GM18505 (cell line): ENCODE data around the gene RS1.

Experiments
- ATAC-seq: cut with Tn5 transposase; IDR thresholded peaks from one replicate; pipeline ENCODE4 v1.9.1; 2021; ENCODE audit not compliant: unreplicated experiment
- POLR2A ChIP-seq: IDR thresholded peaks from 4 replicates; pipeline ENCODE4 v1.6.1; 2011; ENCODE audit warnings: borderline replicate concordance; ENCODE audit not compliant: insufficient read depth, insufficient read length; ENCODE audit errors: extremely low read depth

RS1 gene

DNA sequence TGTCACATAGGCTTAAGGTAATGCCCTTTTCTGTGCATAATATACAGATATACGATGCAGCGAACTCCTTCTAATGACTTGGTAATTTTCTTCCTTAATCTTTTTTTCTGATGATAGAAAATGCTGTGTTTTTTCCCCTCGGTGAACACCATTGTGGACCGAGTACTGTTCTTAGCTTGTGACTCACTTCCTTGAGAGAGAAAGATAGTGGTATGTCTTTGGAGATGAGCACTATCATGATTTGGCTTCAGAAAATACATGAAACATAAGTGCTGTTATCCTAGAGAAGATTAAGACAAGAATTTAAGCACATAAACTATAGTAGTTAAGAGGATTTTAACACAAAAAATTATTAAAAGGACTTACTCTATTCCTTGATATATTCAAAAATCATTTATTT lies 63.9 kb downstream of the RS1 start:
- no peak for ATAC-seq
- no peak for TF ChIP-seq POLR2A

- ATAC-seq: no peak
- TF ChIP-seq POLR2A: no peak
Observed at GRCh38 chrX:18598413-18598812, 73.5 kb downstream of the RS1 start.

- ATAC-seq: no peak
- TF ChIP-seq POLR2A: no peak
Observed at GRCh38 chrX:18596096-18596495, 75.8 kb downstream of the RS1 start.

DNA sequence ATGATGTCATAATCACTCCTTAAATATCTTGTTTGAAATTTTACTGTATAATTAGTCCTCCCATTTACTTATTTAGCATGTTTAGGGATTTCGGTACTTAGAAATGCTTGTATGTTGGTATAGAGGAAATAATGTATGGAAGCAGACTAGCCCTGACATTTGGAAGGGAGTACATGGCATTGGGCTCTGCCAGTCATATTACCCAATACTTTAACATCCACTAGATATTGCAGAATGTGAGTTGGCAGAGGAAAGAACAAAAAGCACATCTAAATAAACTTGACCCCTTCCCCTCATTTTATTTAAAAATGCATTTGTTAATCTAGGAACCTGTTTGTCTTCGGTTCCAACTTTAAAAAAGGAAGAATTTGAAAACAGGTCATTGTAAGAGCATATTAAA lies 77.8 kb downstream of the RS1 start:
- no peak for TF ChIP-seq POLR2A
- ATAC-seq: no peak

DNA sequence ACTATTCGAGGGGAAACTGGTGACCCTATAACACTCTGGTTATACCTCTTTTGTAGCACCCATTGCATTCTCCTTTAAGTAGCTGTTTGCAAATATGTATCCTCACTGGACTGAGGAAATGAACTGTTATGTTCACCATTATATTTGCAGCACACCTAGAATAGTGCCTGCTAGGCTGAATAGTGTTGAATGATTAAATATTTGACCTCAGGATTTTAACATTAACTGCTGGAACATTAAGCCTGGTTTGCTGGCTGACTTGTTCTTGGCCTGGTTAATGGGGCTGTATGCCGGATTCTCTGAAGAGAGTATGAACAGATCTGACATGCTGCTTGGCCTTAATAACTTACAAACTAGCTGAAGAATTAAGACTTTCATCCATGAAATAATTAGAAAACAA lies 80.1 kb downstream of the RS1 start:
- no peak for ATAC-seq
- TF ChIP-seq POLR2A: no peak
